Measurements from ENCODE around the gene C17orf78.
"Not testable (repeated sequence)": the region's sequence is repeated elsewhere in the genome, so short reads cannot be mapped to it uniquely, and the experiment has no call there.

C17orf78 gene

GRCh38 chr17:37441369-37442014, 65.7 kb downstream of the C17orf78 start:
- FAIRE-seq, result not testable (repeated sequence)

Measured in A204.1 (cell line).